ENCODE results near the gene PTS. TPM values are rescaled to one million over a fixed set of nuclear protein-coding genes. Genes with fewer than 3 reads are reported as not detected.
A peak's percentile ranks its signal among the peaks of the same experiment; 100 is the strongest.

PTS gene
- total RNA-seq, 4 donors from 2014 or later, result 18.4 to 41.8 (median 38.0) TPM

DNA sequence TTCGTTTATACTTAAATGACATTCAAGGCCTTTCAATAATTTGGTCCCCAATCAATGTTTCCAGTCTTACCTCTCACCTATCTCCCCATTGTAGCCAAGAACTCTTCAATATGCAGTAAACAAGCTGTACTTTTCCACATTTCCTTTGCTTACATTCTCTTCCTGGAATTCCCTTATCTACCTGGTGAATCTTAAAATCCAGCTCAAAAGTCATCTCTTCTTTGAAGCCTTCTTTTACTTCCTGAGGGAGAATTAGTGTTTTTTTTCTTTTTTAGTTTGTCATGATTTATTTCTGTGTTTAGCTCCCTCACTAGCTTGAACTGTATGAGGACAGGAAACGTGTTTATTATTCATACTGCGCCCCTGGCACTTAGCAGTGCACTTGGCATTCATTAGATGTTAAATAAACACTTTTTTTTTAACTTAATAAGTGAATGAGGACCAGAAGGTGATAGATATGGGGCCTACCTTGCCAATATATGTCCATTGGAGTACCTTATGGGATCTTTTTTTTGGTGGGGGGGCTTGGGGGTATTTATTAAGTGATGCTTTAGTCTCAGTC is 4.9 kb upstream of the PTS start:
- no peak overlapping the region for H3K4me3 ChIP-seq
- no peaks in the 10 kb centered on the region for H3K9me3 ChIP-seq
- DNase-seq, result no peak
- H3K36me3 ChIP-seq, result no peaks in the 10 kb centered on the region
- H3K4me1 ChIP-seq, result peaks cover 6 to 46% (median 16%) of the 10 kb centered on the region in 3 donors
- intact Hi-C loops (cut with DNase I), result no loop called here
- peak overlapping the region; percentile 28 to 70 (median 64) for H3K27ac ChIP-seq
- WGBS, 2 donors, result 20 to 44% methylated on average over 3 of the region's 3 CpGs
- no peaks in the 10 kb centered on the region for H3K27me3 ChIP-seq
- TF ChIP-seq, protein P1, sequence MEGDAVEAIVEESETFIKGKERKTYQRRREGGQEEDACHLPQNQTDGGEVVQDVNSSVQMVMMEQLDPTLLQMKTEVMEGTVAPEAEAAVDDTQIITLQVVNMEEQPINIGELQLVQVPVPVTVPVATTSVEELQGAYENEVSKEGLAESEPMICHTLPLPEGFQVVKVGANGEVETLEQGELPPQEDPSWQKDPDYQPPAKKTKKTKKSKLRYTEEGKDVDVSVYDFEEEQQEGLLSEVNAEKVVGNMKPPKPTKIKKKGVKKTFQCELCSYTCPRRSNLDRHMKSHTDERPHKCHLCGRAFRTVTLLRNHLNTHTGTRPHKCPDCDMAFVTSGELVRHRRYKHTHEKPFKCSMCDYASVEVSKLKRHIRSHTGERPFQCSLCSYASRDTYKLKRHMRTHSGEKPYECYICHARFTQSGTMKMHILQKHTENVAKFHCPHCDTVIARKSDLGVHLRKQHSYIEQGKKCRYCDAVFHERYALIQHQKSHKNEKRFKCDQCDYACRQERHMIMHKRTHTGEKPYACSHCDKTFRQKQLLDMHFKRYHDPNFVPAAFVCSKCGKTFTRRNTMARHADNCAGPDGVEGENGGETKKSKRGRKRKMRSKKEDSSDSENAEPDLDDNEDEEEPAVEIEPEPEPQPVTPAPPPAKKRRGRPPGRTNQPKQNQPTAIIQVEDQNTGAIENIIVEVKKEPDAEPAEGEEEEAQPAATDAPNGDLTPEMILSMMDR (IDR thresholded peaks at IDR 0.05), result no peak
- no peak for TF ChIP-seq POLR2A (IDR thresholded peaks at IDR 0.05)

DNA sequence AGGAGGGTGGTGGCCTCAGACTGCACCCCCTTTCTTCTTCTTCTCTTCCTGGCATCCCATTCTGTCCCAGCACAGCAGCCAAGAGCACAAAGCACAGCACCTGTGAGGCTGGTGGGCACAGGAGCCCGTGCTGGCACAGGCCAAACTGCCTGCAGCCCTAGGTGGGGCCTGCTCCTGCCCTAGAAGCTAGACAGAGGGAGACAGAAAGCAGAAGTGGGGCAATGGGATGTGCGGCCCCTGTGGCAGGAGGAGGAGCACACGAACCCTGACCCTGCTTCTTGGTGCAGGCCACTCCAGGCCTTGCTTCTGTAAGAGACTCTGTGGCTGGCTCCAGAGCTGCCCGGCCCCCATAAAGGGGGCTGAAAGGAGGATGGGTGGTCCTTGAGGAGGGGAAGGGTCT is 3.9 kb upstream of the PTS start:
- intact Hi-C loops (cut with DNase I), result no loop called here
- no peak for TF ChIP-seq POLR2A (IDR thresholded peaks at IDR 0.05)
- TF ChIP-seq, protein P1 (IDR thresholded peaks at IDR 0.05), result no peak
- WGBS, 2 donors, result 40 to 43% methylated on average over 1 to 2 of the region's 4 CpGs

DNA sequence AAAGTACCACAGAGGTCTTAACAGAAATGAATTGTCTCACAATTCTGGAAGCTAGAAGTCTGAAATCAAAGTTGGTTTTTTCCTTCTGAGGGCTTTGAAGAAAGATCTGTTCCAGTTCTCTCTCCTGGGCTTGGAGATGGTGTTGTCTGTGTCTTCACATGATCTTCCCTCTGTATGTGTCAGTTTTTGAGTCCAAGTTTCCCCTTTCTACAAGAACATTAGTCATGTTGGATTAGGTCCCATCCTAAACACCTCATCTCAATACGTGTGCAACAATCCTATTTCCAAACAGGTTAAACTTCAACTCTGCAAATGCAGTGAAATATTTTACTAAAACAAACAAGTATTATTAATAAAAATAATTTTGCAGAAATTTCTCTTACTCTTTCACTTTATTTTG is 3.1 kb upstream of the PTS start:
- TF ChIP-seq, protein P1 (IDR thresholded peaks at IDR 0.05), result no peak
- TF ChIP-seq POLR2A (IDR thresholded peaks at IDR 0.05), result no peak
- DNase-seq, result no peak
- Histone ChIP-seq H3K4me3 (no peak overlapping the region), H3K27ac (peak overlapping the region in 3 of 4 donors; percentile 25 to 70 (median 65)), H3K4me1 (peaks cover 13 to 60% (median 25%) of the 10 kb centered on the region in 3 donors), H3K27me3 (no peaks in the 10 kb centered on the region), H3K9me3 (no peaks in the 10 kb centered on the region), H3K36me3 (no peaks in the 10 kb centered on the region)
- 22 to 24% methylated on average over 1 of the region's 1 CpG for WGBS, 2 donors
- intact Hi-C loops (cut with DNase I), result no loop called here

More for the DNA sequence above, 3.9 kb upstream of the PTS start:
- no peak for DNase-seq
- Histone ChIP-seq H3K4me1 (peaks cover 10 to 51% (median 18%) of the 10 kb centered on the region in 3 donors), H3K36me3 (no peaks in the 10 kb centered on the region), H3K4me3 (no peak overlapping the region), H3K9me3 (no peaks in the 10 kb centered on the region), H3K27ac (peak overlapping the region; percentile 28 to 70 (median 64)), H3K27me3 (no peaks in the 10 kb centered on the region)

DNA sequence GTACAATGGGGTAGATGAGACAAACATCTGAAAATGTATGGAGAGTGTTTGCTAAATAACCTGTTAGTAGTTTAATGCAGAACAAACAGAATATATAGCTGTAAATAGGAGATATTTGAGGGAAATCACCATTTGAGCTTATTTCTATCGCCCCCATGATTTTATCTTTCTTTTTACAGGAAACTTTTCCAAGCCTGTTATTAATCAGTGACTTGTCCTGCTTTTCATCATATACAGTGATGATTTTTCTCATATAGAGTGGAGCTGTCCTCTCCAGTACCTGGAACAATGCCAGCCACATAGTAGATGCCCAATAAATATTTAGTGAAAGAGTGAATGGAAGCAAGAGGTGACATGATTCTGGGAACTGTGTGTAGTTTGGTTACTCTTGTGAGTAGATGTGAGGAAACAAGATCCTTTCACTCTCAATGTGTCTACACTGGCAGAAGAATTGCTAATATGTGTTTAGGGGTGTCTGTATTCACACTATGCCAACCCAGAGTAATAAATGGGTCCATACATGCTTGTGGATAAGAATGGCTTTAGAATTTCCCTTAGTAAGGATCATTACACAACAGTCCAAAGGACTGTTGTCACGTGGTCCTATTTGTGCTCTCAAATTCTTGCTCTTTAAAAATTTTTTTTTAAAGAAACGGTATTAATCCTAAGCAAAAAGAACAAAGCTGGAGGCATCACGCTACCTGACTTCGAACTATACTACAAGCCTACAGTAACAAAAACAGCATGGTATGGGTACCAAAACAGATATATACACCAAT is 2.3 kb upstream of the PTS start:
- no peak overlapping the region for H3K27ac ChIP-seq
- peaks cover 13 to 64% (median 25%) of the 10 kb centered on the region in 3 donors for H3K4me1 ChIP-seq
- no peaks in the 10 kb centered on the region for H3K27me3 ChIP-seq
- DNase-seq, result no peak
- intact Hi-C loops (cut with DNase I), result no loop called here
- H3K9me3 ChIP-seq, result no peaks in the 10 kb centered on the region
- TF ChIP-seq POLR2A (IDR thresholded peaks at IDR 0.05), result no peak
- TF ChIP-seq, protein P1 (IDR thresholded peaks at IDR 0.05), result no peak
- H3K4me3 ChIP-seq, result no peak overlapping the region
- H3K36me3 ChIP-seq, result peaks cover 0 to 5% (median under 1%) of the 10 kb centered on the region in 3 donors
- 78 to 86% methylated on average over 5 of the region's 5 CpGs for WGBS, 2 donors

DNA sequence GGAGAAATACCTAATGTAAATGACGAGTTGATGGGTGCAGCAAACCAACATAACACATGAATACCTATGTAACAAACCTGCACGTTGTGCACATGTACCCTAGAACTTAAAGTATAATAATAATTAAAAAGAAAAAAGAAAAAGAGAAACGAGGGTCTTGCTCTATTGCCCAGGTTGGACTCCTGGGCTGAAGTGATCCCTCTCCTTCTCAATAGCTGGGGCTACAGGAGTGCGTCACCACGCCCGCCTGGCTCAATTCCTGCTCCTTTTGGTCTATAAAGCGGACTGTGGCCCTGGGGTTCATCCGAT is 521 bp upstream of the PTS start:
- intact Hi-C loops (cut with DNase I), result no loop called here
- H3K36me3 ChIP-seq, result peaks cover 0 to 22% (median 6%) of the 10 kb centered on the region in 3 donors

More for the DNA sequence above, 521 bp upstream of the PTS start:
- DNase-seq, result no peak
- H3K9me3 ChIP-seq, result no peaks in the 10 kb centered on the region
- no peak for TF ChIP-seq POLR2A (IDR thresholded peaks at IDR 0.05)
- TF ChIP-seq, protein P1 (IDR thresholded peaks at IDR 0.05), result no peak
- WGBS, 2 donors, result 22 to 30% methylated on average over 7 to 8 of the region's 8 CpGs
- peaks cover 13 to 54% (median 25%) of the 10 kb centered on the region in 3 donors for H3K4me1 ChIP-seq
- peak overlapping the region; percentile 54 to 94 (median 86) for H3K4me3 ChIP-seq
- H3K27me3 ChIP-seq, result no peaks in the 10 kb centered on the region
- H3K27ac ChIP-seq, result peak overlapping the region; percentile 96 to 100 (median 99)

Measured in esophagus squamous epithelium (tissue), 5 donors.